Lower leg skin (tissue), 3 donors: Measurements from ENCODE around the gene RNF19B.

ENCODE experiments used
- CTCF ChIP-seq, 3 donors: fragments of 450-650 bp; IDR thresholded peaks; one replicate each; pipeline ENCODE4 v1.5.1; 2016; ENCODE audit warnings: antibody characterized with exemption in 3 of 3, mild to moderate bottlenecking in 3 of 3, moderate library complexity in 2 of 3
- POLR2A ChIP-seq, 2 donors: fragments of 450-650 bp; IDR thresholded peaks; one replicate each; pipeline ENCODE4 v1.6.1; 2016 to 2017; ENCODE audit warnings: antibody characterized with exemption in 2 of 2, mild to moderate bottlenecking in 1 of 2, moderate library complexity in 1 of 2

GRCh38 chr1:32933742-32934322 lies 30.8 kb downstream of the RNF19B start:
- no peak for TF ChIP-seq CTCF (IDR thresholded peaks at IDR 0.05)
- no peak for TF ChIP-seq POLR2A (IDR thresholded peaks at IDR 0.05)
